Loucy (cell line): ENCODE measurements around the gene CTNNB1.

Experiments
- CTCF ChIP-seq: fragments of 200-600 bp; sonication (generic); conservative IDR thresholded peaks from 2 replicates; pipeline ENCODE4 v1.5.1; 2014; ENCODE audit warnings: mild to moderate bottlenecking, antibody characterized with exemption, low read length
- EZH2phosphoT487 ChIP-seq: fragments of 200-600 bp; IDR thresholded peaks from 2 replicates; pipeline ENCODE4 v1.6.1; 2018; ENCODE audit warnings: antibody characterized with exemption, mild to moderate bottlenecking, moderate library complexity, borderline replicate concordance

GRCh38 chr3:41272667-41273066 is 73.4 kb downstream of the CTNNB1 start:
- no peak for TF ChIP-seq CTCF
- TF ChIP-seq EZH2phosphoT487: no peak
